SK-N-SH treated with all-trans-retinoic acid at 6 μM for 48 hours (cell line): ENCODE results near the gene SLC17A2.

Source experiments
- ATAC-seq: fragments of 200-7000 bp; cut with Tn5 transposase; 3 replicates; pipeline ENCODE4 v1.9.1; 2020; ENCODE audit warnings: mild to moderate bottlenecking, moderate library complexity
- ARNTL ChIP-seq: fragments of 450-650 bp; formaldehyde crosslinking; IDR thresholded peaks from 2 replicates; pipeline ENCODE4 v1.5.0; 2020; ENCODE audit warnings: low read depth, mild to moderate bottlenecking, moderate library complexity, borderline replicate concordance
- BACH2 ChIP-seq: fragments of 250-450 bp; sonication (Bioruptor Pico); IDR thresholded peaks from 2 replicates; pipeline ENCODE4 v1.9.0; 2021; ENCODE audit warnings: mild to moderate bottlenecking, borderline replicate concordance
- CREB5 ChIP-seq: fragments of 250-450 bp; sonication (Bioruptor Pico); IDR thresholded peaks from 2 replicates; pipeline ENCODE4 v1.5.1; 2020; ENCODE audit warnings: low read depth, mild to moderate bottlenecking, moderate library complexity
- CSDC2 ChIP-seq: fragments of 250-450 bp; sonication (Bioruptor Pico); IDR thresholded peaks from 2 replicates; pipeline ENCODE4 v1.5.0; 2020; ENCODE audit warnings: mild to moderate bottlenecking, moderate library complexity
- CSRNP3 ChIP-seq: fragments of 250-450 bp; sonication (Bioruptor Pico); IDR thresholded peaks from 2 replicates; pipeline ENCODE4 v1.5.1; 2021; ENCODE audit warnings: mild to moderate bottlenecking, moderate library complexity
- ESRRG ChIP-seq: fragments of 250-450 bp; sonication (Bioruptor Pico); IDR thresholded peaks from 2 replicates; pipeline ENCODE4 v1.6.1; 2021; ENCODE audit warnings: mild to moderate bottlenecking
- GLIS3 ChIP-seq: fragments of 250-450 bp; sonication (Bioruptor Pico); IDR thresholded peaks from 2 replicates; pipeline ENCODE4 v1.5.0; 2020; ENCODE audit warnings: mild to moderate bottlenecking, moderate library complexity
- OSR1 ChIP-seq: fragments of 250-450 bp; sonication (Bioruptor Pico); IDR thresholded peaks from 2 replicates; pipeline ENCODE4 v1.8.0; 2022; ENCODE audit warnings: moderate library complexity, mild to moderate bottlenecking, inconsistent platforms
- PATZ1 ChIP-seq: fragments of 250-450 bp; sonication (Bioruptor Pico); IDR thresholded peaks from 2 replicates; pipeline ENCODE4 v1.8.0; 2020; ENCODE audit warnings: mild to moderate bottlenecking, moderate library complexity, borderline replicate concordance
- PPARA ChIP-seq: fragments of 250-450 bp; sonication (Bioruptor Pico); IDR thresholded peaks from 2 replicates; pipeline ENCODE4 v1.5.0; 2020; ENCODE audit warnings: mild to moderate bottlenecking, borderline replicate concordance
- RARB ChIP-seq: fragments of 250-450 bp; sonication (Bioruptor Pico); IDR thresholded peaks from 2 replicates; pipeline ENCODE4 v1.8.0; 2021; ENCODE audit warnings: mild to moderate bottlenecking, moderate library complexity
- SNAI2 ChIP-seq: fragments of 250-450 bp; sonication (Bioruptor Pico); IDR thresholded peaks from 2 replicates; pipeline ENCODE4 v1.5.0; 2020; ENCODE audit warnings: mild to moderate bottlenecking, moderate library complexity
- TCF4 ChIP-seq: fragments of 250-450 bp; sonication (Bioruptor Pico); IDR thresholded peaks from 2 replicates; pipeline ENCODE4 v1.8.0; 2021; ENCODE audit warnings: mild to moderate bottlenecking, moderate library complexity, borderline replicate concordance
- TOX ChIP-seq: fragments of 250-450 bp; sonication (Bioruptor Pico); IDR thresholded peaks from 2 replicates; pipeline ENCODE4 v1.8.0; 2021; ENCODE audit warnings: mild to moderate bottlenecking, moderate library complexity, borderline replicate concordance
- ZC3H10 ChIP-seq: fragments of 250-450 bp; sonication (Bioruptor Pico); IDR thresholded peaks from 2 replicates; pipeline ENCODE4 v1.5.1; 2021; ENCODE audit warnings: mild to moderate bottlenecking, moderate library complexity
- ZFP3 ChIP-seq: fragments of 250-450 bp; sonication (Bioruptor Pico); IDR thresholded peaks from 2 replicates; pipeline ENCODE4 v1.5.0; 2020; ENCODE audit warnings: mild to moderate bottlenecking, moderate library complexity
- ZFP30 ChIP-seq: fragments of 450-650 bp; formaldehyde crosslinking; IDR thresholded peaks from 2 replicates; pipeline ENCODE4 v1.5.0; 2022; ENCODE audit warnings: mild to moderate bottlenecking, moderate library complexity
- ZNF565 ChIP-seq: fragments of 450-650 bp; formaldehyde crosslinking; conservative IDR thresholded peaks from 2 replicates; pipeline ENCODE4 v1.5.0; 2020; ENCODE audit warnings: low read depth, mild to moderate bottlenecking, moderate library complexity
- ZNF70 ChIP-seq: fragments of 450-650 bp; formaldehyde crosslinking; IDR thresholded peaks from 2 replicates; pipeline ENCODE4 v1.5.0; 2020; ENCODE audit warnings: mild to moderate bottlenecking, moderate library complexity
- ZNF8 ChIP-seq: fragments of 450-650 bp; formaldehyde crosslinking; IDR thresholded peaks from 2 replicates; pipeline ENCODE4 v1.5.0; 2020; ENCODE audit warnings: mild to moderate bottlenecking, moderate library complexity
- TF ChIP-seq, protein P1 (sequence below): fragments of 250-450 bp; sonication (Bioruptor Pico); IDR thresholded peaks from 2 replicates; pipeline ENCODE4 v1.8.0; 2021; ENCODE audit warnings: low read depth, mild to moderate bottlenecking, moderate library complexity, borderline replicate concordance

SLC17A2 gene

DNA sequence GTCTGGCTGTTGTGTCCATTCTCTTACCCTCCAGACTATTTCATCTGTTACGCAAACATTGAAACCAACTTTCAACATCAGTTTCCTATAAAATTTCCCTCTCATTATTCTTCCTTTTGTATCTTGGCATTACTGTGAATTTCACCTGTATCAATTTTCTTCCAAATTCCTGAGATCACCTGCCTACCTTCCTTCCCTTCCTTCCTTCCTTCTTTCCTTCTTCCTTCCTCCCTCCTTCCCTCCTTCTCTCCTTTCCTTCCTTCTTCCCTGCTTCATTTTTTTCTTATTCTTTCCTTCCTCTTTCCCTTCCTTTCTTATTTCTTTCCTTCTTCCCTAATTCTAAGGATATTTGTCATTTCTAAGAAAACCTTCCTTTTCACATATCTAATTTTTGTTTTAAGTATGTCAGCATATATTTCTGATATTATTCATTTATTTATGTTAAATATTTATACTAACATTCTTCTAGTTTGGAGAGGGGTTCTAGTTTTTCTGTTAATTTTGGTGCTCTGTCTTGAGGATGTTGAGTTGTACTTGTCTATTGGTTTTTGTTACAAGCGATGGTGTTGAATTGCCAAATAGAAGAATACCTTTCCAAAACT, 51.7 kb downstream of the SLC17A2 start:
- TF ChIP-seq ZFP30 (CRISPR knock-in tag), result no peak
- TF ChIP-seq, all 23 proteins: peak for 0
- ATAC-seq, result no peak

DNA sequence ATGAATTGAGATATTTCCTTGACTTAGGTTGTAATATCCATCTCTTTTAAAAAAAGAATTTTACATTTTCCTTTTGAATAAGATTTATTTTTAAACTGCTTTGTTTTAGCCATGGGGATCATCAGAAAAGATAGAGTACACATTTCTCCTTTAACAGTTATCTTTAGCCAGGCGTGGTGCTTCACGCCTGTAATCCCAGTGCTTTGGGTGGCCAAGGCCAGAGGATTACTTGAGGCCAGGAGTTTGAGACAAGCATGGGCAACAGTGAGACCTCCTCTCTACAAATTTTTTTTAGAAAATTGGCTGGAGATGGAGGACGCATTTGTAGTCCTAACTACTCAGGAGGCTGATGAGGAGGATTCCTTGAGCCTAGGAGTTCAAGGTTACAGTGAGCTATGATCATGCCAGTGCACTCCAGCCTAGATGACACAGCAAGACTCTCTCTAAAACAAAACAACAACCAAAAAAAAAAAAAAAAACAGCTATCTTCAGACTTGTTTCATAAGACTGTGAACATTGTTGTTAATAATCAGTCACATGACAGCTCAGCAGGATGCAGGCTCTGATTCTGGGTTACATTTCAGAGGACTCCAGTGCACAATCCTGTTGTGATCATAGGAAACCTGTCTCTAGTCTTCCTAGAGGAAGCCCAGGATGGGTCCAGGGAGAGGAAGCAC, 54.4 kb downstream of the SLC17A2 start:
- TF ChIP-seq OSR1 (no peak), ZFP3 (CRISPR knock-in tag) (no peak), PPARA (no peak), PATZ1 (no peak), RARB (CRISPR knock-in tag) (no peak), ZNF70 (CRISPR knock-in tag) (no peak), SNAI2 (CRISPR knock-in tag) (no peak), CSDC2 (CRISPR knock-in tag) (no peak)
- TF ChIP-seq, all 23 proteins: peak for 0

GRCh38 chr6:25875563-25875905, 55.0 kb downstream of the SLC17A2 start:
- no peak for TF ChIP-seq ZFP30 (CRISPR knock-in tag)
- TF ChIP-seq ZC3H10 (CRISPR knock-in tag), result no peak
- TF ChIP-seq, protein P1, sequence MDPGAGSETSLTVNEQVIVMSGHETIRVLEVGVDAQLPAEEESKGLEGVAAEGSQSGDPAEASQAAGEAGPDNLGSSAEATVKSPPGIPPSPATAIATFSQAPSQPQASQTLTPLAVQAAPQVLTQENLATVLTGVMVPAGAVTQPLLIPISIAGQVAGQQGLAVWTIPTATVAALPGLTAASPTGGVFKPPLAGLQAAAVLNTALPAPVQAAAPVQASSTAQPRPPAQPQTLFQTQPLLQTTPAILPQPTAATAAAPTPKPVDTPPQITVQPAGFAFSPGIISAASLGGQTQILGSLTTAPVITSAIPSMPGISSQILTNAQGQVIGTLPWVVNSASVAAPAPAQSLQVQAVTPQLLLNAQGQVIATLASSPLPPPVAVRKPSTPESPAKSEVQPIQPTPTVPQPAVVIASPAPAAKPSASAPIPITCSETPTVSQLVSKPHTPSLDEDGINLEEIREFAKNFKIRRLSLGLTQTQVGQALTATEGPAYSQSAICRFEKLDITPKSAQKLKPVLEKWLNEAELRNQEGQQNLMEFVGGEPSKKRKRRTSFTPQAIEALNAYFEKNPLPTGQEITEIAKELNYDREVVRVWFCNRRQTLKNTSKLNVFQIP (CRISPR knock-in tag), result no peak
- no peak for TF ChIP-seq BACH2 (CRISPR knock-in tag)
- no peak for TF ChIP-seq ZNF8 (CRISPR knock-in tag)
- TF ChIP-seq TCF4 (CRISPR knock-in tag), result no peak
- TF ChIP-seq, all 23 proteins: peak for 0
- no peak for ATAC-seq

More for the DNA sequence above, 54.4 kb downstream of the SLC17A2 start:
- no peak for ATAC-seq

DNA sequence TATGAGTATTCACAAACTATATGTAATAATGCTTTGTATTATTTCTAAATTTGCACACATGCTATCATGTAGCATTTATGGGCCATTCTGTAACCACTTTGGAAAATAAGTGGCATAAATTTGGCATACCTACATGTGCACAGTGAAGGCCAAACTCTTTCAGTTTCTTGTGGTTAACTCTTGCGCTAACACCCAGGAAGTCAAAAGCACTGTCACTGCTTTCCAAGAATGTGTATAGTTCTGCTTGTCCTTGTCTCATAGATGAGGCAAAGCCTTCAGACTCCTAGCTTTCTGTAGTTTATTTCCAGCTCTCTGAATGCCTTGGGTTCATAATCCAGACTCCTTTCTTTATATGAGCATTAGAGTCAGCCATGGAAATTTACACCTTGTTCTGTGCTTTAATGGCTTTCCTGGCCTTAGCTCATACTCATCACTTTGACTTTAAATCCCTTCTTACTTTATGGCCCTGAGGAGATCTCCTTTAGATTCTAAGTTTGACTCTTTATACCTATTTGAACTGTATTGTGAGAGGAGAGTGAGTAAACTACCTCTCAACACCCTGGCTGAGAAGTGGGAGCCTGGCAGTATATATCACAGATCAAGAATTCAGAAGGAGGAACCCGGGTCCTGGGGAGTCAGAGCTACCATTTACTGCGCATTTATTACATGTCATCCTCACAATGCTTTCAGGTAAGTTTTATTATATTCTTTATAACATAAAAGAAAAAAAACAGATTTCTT, 55.5 kb downstream of the SLC17A2 start:
- ATAC-seq, result no peak

GRCh38 chr6:25874118-25874517, 56.4 kb downstream of the SLC17A2 start, which contains the start of gene SLC17A3:
Gene SLC17A3, minus strand, starts transcription at chr6:25874243. Its CDS starts 5,856 bp downstream, at chr6:25868387.
- no peak for ATAC-seq
- TF ChIP-seq RARB (CRISPR knock-in tag) (no peak), ESRRG (CRISPR knock-in tag) (no peak), ARNTL (CRISPR knock-in tag) (no peak), ZNF70 (CRISPR knock-in tag) (no peak), PPARA (no peak), ZNF565 (no peak), CSRNP3 (CRISPR knock-in tag) (no peak), TCF4 (CRISPR knock-in tag) (no peak), TOX (CRISPR knock-in tag) (no peak), ZC3H10 (CRISPR knock-in tag) (no peak), ZNF8 (CRISPR knock-in tag) (no peak), CREB5 (CRISPR knock-in tag) (no peak), CSDC2 (CRISPR knock-in tag) (no peak), ZFP30 (CRISPR knock-in tag) (no peak), ZFP3 (CRISPR knock-in tag) (no peak)

More for the DNA sequence above, 55.5 kb downstream of the SLC17A2 start:
- TF ChIP-seq ESRRG (CRISPR knock-in tag) (no peak), BACH2 (CRISPR knock-in tag) (no peak), GLIS3 (no peak), ZFP3 (CRISPR knock-in tag) (no peak), PPARA (no peak), ARNTL (CRISPR knock-in tag) (no peak), ZC3H10 (CRISPR knock-in tag) (no peak), RARB (CRISPR knock-in tag) (no peak), OSR1 (no peak), ZNF565 (no peak)
- TF ChIP-seq, protein P1 (CRISPR knock-in tag), result no peak
